Lower leg skin (tissue), 3 donors: Measurements from ENCODE around the gene C9orf50.

Experiments used
- POLR2A ChIP-seq, 2 donors: fragments of 450-650 bp; IDR thresholded peaks; one replicate each; pipeline ENCODE4 v1.6.1; 2016 to 2017; ENCODE audit warnings: antibody characterized with exemption in 2 of 2, mild to moderate bottlenecking in 1 of 2, moderate library complexity in 1 of 2
- TF ChIP-seq, protein P1 (sequence below), 3 donors: fragments of 450-650 bp; IDR thresholded peaks; one replicate each; pipeline ENCODE4 v1.5.1; 2016; ENCODE audit warnings: antibody characterized with exemption in 3 of 3, mild to moderate bottlenecking in 3 of 3, moderate library complexity in 2 of 3

- TF ChIP-seq, protein P1, sequence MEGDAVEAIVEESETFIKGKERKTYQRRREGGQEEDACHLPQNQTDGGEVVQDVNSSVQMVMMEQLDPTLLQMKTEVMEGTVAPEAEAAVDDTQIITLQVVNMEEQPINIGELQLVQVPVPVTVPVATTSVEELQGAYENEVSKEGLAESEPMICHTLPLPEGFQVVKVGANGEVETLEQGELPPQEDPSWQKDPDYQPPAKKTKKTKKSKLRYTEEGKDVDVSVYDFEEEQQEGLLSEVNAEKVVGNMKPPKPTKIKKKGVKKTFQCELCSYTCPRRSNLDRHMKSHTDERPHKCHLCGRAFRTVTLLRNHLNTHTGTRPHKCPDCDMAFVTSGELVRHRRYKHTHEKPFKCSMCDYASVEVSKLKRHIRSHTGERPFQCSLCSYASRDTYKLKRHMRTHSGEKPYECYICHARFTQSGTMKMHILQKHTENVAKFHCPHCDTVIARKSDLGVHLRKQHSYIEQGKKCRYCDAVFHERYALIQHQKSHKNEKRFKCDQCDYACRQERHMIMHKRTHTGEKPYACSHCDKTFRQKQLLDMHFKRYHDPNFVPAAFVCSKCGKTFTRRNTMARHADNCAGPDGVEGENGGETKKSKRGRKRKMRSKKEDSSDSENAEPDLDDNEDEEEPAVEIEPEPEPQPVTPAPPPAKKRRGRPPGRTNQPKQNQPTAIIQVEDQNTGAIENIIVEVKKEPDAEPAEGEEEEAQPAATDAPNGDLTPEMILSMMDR (IDR thresholded peaks at IDR 0.05), result no peak
- TF ChIP-seq POLR2A (IDR thresholded peaks at IDR 0.05), result no peak
Measured at GRCh38 chr9:129667850-129668249, 46.9 kb upstream of the C9orf50 start.
